K562 (cell line): ENCODE data around the gene ZNF587. TPM values are rescaled to one million over a fixed set of nuclear protein-coding genes. Genes with fewer than 3 reads are reported as not detected.
"Not testable (repeated sequence)": the region's sequence is repeated elsewhere in the genome, so short reads cannot be mapped to it uniquely, and the experiment has no call there.

ENCODE experiments used
- CEBPB ChIP-seq: fragments of 450-650 bp; IDR thresholded peaks from 2 replicates; pipeline ENCODE4 v1.6.1; 2016; ENCODE audit warnings: missing genetic modification characterization, missing compliant biosample characterization
- CTBP1 ChIP-seq: fragments of 450-650 bp; IDR thresholded peaks from 2 replicates; pipeline ENCODE4 v1.6.1; 2016; ENCODE audit warnings: borderline replicate concordance
- L3MBTL2 ChIP-seq: fragments of 450-650 bp; IDR thresholded peaks from 2 replicates; pipeline ENCODE4 v1.6.1; 2016; ENCODE audit warnings: mild to moderate bottlenecking, moderate library complexity
- NCOR1 ChIP-seq: fragments of 450-650 bp; IDR thresholded peaks from 2 replicates; pipeline ENCODE4 v1.6.1; 2016; ENCODE audit warnings: mild to moderate bottlenecking, moderate library complexity
- SPI1 ChIP-seq: IDR thresholded peaks from 2 replicates; pipeline ENCODE4 v1.6.1; 2011; ENCODE audit warnings: low read depth, low read length, control low read depth, borderline replicate concordance
- TCF3 ChIP-seq: sonication (generic); formaldehyde crosslinking; IDR thresholded peaks from 2 replicates; pipeline ENCODE4 v1.4.0; 2020; ENCODE audit warnings: mild to moderate bottlenecking, missing genetic modification reagents
- polyA plus RNA-seq, 8 experiments: library from polyadenylated mRNA; depleted of rRNA in 4 of 8; stranded (reverse) in 5 of 8; unstranded in 3 of 8; fragments of >200 nt; fragmentation: Nextera tagmentation in 2 of 8; fragmentation: Illumina TruSeq in 1 of 8; extraction: Ambion mirVana in 2 of 8; extraction: Trizol in 1 of 8; gene quantifications; 2 replicates each; pipeline versions ENCODE4 v1.2.1 to v1.2.3, GENCODE V29; 2011 to 2014; ENCODE audit warnings: inconsistent platforms in 1 of 8, missing spikeins in 1 of 8
- total RNA-seq, 7 experiments: library from RNA; depleted of rRNA in 6 of 7; stranded (reverse); fragments of >200 nt in 6 of 7; fragmentation: Illumina TruSeq in 2 of 7; extraction: Trizol in 2 of 7; gene quantifications; 2 replicates each; pipeline versions ENCODE4 v1.2.1 to v1.2.3, GENCODE V29; 2011 to 2021; ENCODE audit warnings: low replicate concordance in 1 of 7
- TF ChIP-seq, protein P1 (sequence below), 2 experiments: fragments of 450-650 bp in 1 of 2; sonication (generic) in 1 of 2; formaldehyde crosslinking in 1 of 2; IDR thresholded peaks; 2 replicates each; pipeline versions ENCODE4 v1.7.1 to v1.9.0; 2016 to 2022; ENCODE audit warnings: inconsistent platforms in 1 of 2, mild to moderate bottlenecking in 1 of 2, missing genetic modification reagents in 1 of 2

ZNF587 gene
- total and polyA plus RNA-seq, 9 of the 15 experiments (the other 6 are each of a cell fraction or from before 2014, with no cell fraction given) = 3.2 to 42.0 (median 24.9) TPM

DNA sequence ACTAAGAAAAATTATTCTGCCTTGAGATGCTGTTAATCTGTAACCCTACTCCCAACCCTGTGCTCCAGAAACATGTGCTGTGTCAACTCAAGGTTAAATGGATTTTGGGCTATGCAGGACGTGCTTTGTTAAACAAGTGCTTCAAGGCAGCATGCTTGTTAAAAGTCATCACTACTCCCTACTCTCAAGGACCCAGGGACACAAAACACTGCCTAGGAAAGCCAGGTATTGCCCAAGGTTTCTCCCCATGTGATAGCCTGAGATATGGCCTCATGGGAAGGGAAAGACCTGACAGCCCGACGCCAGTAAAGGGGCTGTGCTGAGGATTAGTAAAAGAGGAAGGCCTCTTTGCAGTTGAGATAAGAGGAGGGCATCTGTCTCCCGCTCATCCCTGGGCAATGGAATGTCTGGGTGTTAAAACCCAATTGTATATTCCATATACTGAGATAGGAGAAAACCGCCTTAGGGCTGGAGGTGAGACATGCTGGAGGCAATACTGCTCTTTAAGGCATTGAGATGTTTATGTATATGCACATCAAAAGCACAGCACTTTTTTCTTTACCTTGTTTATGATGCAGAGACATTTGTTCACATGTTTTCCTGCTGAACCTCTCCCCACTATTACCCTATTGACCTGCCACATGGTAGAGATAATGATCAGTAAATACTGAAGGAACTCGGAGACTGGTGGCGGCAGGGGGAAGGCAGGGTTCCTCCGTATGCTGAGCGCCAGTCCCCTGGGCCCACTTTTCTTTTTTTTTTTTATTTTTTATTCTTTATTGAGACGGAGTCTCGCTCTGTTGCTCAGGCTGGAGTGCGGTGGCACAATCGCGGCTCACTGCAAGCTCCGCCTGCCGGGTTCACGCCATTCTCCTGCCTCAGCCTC lies 39.0 kb upstream of the ZNF587 start (continued):
- TF ChIP-seq, protein P1, sequence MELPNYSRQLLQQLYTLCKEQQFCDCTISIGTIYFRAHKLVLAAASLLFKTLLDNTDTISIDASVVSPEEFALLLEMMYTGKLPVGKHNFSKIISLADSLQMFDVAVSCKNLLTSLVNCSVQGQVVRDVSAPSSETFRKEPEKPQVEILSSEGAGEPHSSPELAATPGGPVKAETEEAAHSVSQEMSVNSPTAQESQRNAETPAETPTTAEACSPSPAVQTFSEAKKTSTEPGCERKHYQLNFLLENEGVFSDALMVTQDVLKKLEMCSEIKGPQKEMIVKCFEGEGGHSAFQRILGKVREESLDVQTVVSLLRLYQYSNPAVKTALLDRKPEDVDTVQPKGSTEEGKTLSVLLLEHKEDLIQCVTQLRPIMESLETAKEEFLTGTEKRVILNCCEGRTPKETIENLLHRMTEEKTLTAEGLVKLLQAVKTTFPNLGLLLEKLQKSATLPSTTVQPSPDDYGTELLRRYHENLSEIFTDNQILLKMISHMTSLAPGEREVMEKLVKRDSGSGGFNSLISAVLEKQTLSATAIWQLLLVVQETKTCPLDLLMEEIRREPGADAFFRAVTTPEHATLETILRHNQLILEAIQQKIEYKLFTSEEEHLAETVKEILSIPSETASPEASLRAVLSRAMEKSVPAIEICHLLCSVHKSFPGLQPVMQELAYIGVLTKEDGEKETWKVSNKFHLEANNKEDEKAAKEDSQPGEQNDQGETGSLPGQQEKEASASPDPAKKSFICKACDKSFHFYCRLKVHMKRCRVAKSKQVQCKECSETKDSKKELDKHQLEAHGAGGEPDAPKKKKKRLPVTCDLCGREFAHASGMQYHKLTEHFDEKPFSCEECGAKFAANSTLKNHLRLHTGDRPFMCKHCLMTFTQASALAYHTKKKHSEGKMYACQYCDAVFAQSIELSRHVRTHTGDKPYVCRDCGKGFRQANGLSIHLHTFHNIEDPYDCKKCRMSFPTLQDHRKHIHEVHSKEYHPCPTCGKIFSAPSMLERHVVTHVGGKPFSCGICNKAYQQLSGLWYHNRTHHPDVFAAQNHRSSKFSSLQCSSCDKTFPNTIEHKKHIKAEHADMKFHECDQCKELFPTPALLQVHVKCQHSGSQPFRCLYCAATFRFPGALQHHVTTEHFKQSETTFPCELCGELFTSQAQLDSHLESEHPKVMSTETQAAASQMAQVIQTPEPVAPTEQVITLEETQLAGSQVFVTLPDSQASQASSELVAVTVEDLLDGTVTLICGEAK (IDR thresholded peaks at IDR 0.05) = peak; percentile 72
- TF ChIP-seq, protein P1 (CRISPR knock-in tag; IDR thresholded peaks at IDR 0.05) = not testable (repeated sequence)
- TF ChIP-seq TCF3 (CRISPR knock-in tag) (peak; percentile 58), CEBPB (tag) (peak; percentile 90), NCOR1 (peak; percentile 31; the same call in 1 of the 2 replicates), CTBP1 (peak; percentile 63; the same call in 1 of the 2 replicates), SPI1 (peak; percentile 90), L3MBTL2 (peak; percentile 81)
